Activated naive CD8-positive, alpha-beta T cell treated with anti-CD3 and anti-CD28 coated beads for 36 hours (primary cell): Measurements from ENCODE around the gene MKNK2. TPM values are rescaled to one million over a fixed set of nuclear protein-coding genes. Genes with fewer than 3 reads are reported as not detected.
A peak's percentile ranks its signal among the peaks of the same experiment; 100 is the strongest.

ENCODE experiments used
- DNase-seq: peaks from one replicate; pipeline ENCODE4 v3.0.0; 2021
- H3K27ac Mint-ChIP-seq: one replicate; pipeline ENCODE4 v1.8.0; 2022; ENCODE audit warnings: mild to moderate bottlenecking, moderate library complexity, mixed read lengths
- H3K27me3 Mint-ChIP-seq: one replicate; pipeline ENCODE4 v1.8.0; 2022; ENCODE audit warnings: mild to moderate bottlenecking, mixed read lengths
- H3K36me3 Mint-ChIP-seq: one replicate; pipeline ENCODE4 v1.8.0; 2021; ENCODE audit warnings: mild to moderate bottlenecking, mixed read lengths
- H3K4me1 Mint-ChIP-seq: one replicate; pipeline ENCODE4 v1.8.0; 2021; ENCODE audit warnings: mixed read lengths
- H3K4me3 Mint-ChIP-seq: one replicate; pipeline ENCODE4 v1.8.0; 2022; ENCODE audit warnings: mild to moderate bottlenecking, moderate library complexity, mixed read lengths
- H3K9me3 Mint-ChIP-seq: one replicate; pipeline ENCODE4 v1.8.0; 2022; ENCODE audit warnings: mixed read lengths
- total RNA-seq, 2 experiments: library from RNA; stranded (reverse); gene quantifications; one replicate each; pipeline ENCODE4 v1.2.3, GENCODE V29; 2021

MKNK2 gene
- total RNA-seq, 2 experiments from 2014 or later, result 230 to 232 TPM

GRCh38 chr19:2070986-2071673, 20.1 kb upstream of the MKNK2 start:
- Mint-ChIP-seq H3K27ac (peak overlapping the region; percentile 79), H3K4me1 (peaks cover 13% of the 10 kb centered on the region), H3K9me3 (no peaks in the 10 kb centered on the region), H3K36me3 (peaks cover 24% of the 10 kb centered on the region), H3K27me3 (no peaks in the 10 kb centered on the region), H3K4me3 (no peak overlapping the region)
- no peak for DNase-seq

- no peaks in the 10 kb centered on the region for H3K9me3 Mint-ChIP-seq
- peaks cover 21% of the 10 kb centered on the region for H3K36me3 Mint-ChIP-seq
- DNase-seq, result no peak
- peaks cover 13% of the 10 kb centered on the region for H3K4me1 Mint-ChIP-seq
- no peaks in the 10 kb centered on the region for H3K27me3 Mint-ChIP-seq
- H3K4me3 Mint-ChIP-seq, result no peak overlapping the region
- H3K27ac Mint-ChIP-seq, result no peak overlapping the region
These were observed 19.4 kb upstream of the MKNK2 start for GRCh38 chr19:2070436-2070827.

- H3K4me3 Mint-ChIP-seq, result no peak overlapping the region
- no peaks in the 10 kb centered on the region for H3K9me3 Mint-ChIP-seq
- peaks cover 5% of the 10 kb centered on the region for H3K36me3 Mint-ChIP-seq
- no peak overlapping the region for H3K27ac Mint-ChIP-seq
- no peaks in the 10 kb centered on the region for H3K27me3 Mint-ChIP-seq
- peaks cover 19% of the 10 kb centered on the region for H3K4me1 Mint-ChIP-seq
- DNase-seq, result no peak
These were observed 13.9 kb upstream of the MKNK2 start for GRCh38 chr19:2064788-2065524.

- DNase-seq, result no peak
- Mint-ChIP-seq H3K9me3 (no peaks in the 10 kb centered on the region), H3K27me3 (no peaks in the 10 kb centered on the region), H3K36me3 (no peaks in the 10 kb centered on the region), H3K27ac (no peak overlapping the region), H3K4me3 (no peak overlapping the region), H3K4me1 (peaks cover 19% of the 10 kb centered on the region)
These were observed 13.3 kb upstream of the MKNK2 start for GRCh38 chr19:2064395-2064787.

- no peak for DNase-seq
- Mint-ChIP-seq H3K36me3 (no peaks in the 10 kb centered on the region), H3K27me3 (no peaks in the 10 kb centered on the region), H3K27ac (no peak overlapping the region), H3K9me3 (no peaks in the 10 kb centered on the region), H3K4me3 (no peak overlapping the region), H3K4me1 (peaks cover 22% of the 10 kb centered on the region)
These were observed 12.8 kb upstream of the MKNK2 start for GRCh38 chr19:2063824-2064223.

GRCh38 chr19:2062770-2063169, 11.7 kb upstream of the MKNK2 start:
- Mint-ChIP-seq H3K27me3 (no peaks in the 10 kb centered on the region), H3K36me3 (no peaks in the 10 kb centered on the region), H3K4me3 (peak overlapping the region; percentile 88), H3K9me3 (no peaks in the 10 kb centered on the region), H3K4me1 (peaks cover 25% of the 10 kb centered on the region), H3K27ac (peak overlapping the region; percentile 39)
- no peak for DNase-seq

- DNase-seq, result no peak
- Mint-ChIP-seq H3K9me3 (no peaks in the 10 kb centered on the region), H3K4me1 (peaks cover 25% of the 10 kb centered on the region), H3K27me3 (no peaks in the 10 kb centered on the region), H3K4me3 (peak overlapping the region; percentile 88), H3K36me3 (no peaks in the 10 kb centered on the region), H3K27ac (peak overlapping the region; percentile 95)
These were observed 11.3 kb upstream of the MKNK2 start for GRCh38 chr19:2062389-2062729.

GRCh38 chr19:2061495-2062388, 10.7 kb upstream of the MKNK2 start:
- Mint-ChIP-seq H3K36me3 (no peaks in the 10 kb centered on the region), H3K27me3 (no peaks in the 10 kb centered on the region), H3K9me3 (no peaks in the 10 kb centered on the region), H3K4me3 (peak overlapping the region; percentile 88), H3K4me1 (peaks cover 30% of the 10 kb centered on the region), H3K27ac (peak overlapping the region; percentile 95)
- DNase-seq, result peak; percentile 100

GRCh38 chr19:2060884-2061494, 9.9 kb upstream of the MKNK2 start:
- H3K36me3 Mint-ChIP-seq, result no peaks in the 10 kb centered on the region
- peak overlapping the region; percentile 91 for H3K4me3 Mint-ChIP-seq
- peaks cover 35% of the 10 kb centered on the region for H3K4me1 Mint-ChIP-seq
- no peaks in the 10 kb centered on the region for H3K9me3 Mint-ChIP-seq
- H3K27ac Mint-ChIP-seq, result peak overlapping the region; percentile 98
- no peak for DNase-seq
- H3K27me3 Mint-ChIP-seq, result no peaks in the 10 kb centered on the region

GRCh38 chr19:2059422-2060201, 8.6 kb upstream of the MKNK2 start:
- Mint-ChIP-seq H3K27me3 (no peaks in the 10 kb centered on the region), H3K9me3 (no peaks in the 10 kb centered on the region), H3K36me3 (no peaks in the 10 kb centered on the region), H3K4me3 (peak overlapping the region; percentile 91), H3K27ac (peak overlapping the region; percentile 98), H3K4me1 (peaks cover 45% of the 10 kb centered on the region)
- DNase-seq, result no peak

GRCh38 chr19:2058570-2059421, 7.8 kb upstream of the MKNK2 start:
- H3K4me1 Mint-ChIP-seq, result peaks cover 47% of the 10 kb centered on the region
- no peaks in the 10 kb centered on the region for H3K36me3 Mint-ChIP-seq
- H3K4me3 Mint-ChIP-seq, result peak overlapping the region; percentile 29
- no peaks in the 10 kb centered on the region for H3K27me3 Mint-ChIP-seq
- peak overlapping the region; percentile 42 for H3K27ac Mint-ChIP-seq
- DNase-seq, result no peak
- no peaks in the 10 kb centered on the region for H3K9me3 Mint-ChIP-seq

- Mint-ChIP-seq H3K4me3 (no peak overlapping the region), H3K9me3 (no peaks in the 10 kb centered on the region), H3K27me3 (no peaks in the 10 kb centered on the region), H3K27ac (peak overlapping the region; percentile 56), H3K4me1 (peaks cover 46% of the 10 kb centered on the region), H3K36me3 (no peaks in the 10 kb centered on the region)
- no peak for DNase-seq
These were observed 6.7 kb upstream of the MKNK2 start for GRCh38 chr19:2057484-2058469.

- Mint-ChIP-seq H3K27ac (peak overlapping the region; percentile 85), H3K36me3 (no peaks in the 10 kb centered on the region), H3K9me3 (no peaks in the 10 kb centered on the region), H3K4me1 (peaks cover 45% of the 10 kb centered on the region), H3K27me3 (no peaks in the 10 kb centered on the region), H3K4me3 (peak overlapping the region; percentile 22)
- no peak for DNase-seq
These were observed 5.8 kb upstream of the MKNK2 start for GRCh38 chr19:2056837-2057192.
